Measurements from ENCODE around the gene TNS3. TPM values are rescaled to one million over a fixed set of nuclear protein-coding genes. Genes with fewer than 3 reads are reported as not detected.

The TNS3 gene
- total and polyA plus RNA-seq, 9 of the 15 experiments (the other 6 are each of a cell fraction or from before 2014, with no cell fraction given) = 0.20 TPM; not detected in 8

DNA sequence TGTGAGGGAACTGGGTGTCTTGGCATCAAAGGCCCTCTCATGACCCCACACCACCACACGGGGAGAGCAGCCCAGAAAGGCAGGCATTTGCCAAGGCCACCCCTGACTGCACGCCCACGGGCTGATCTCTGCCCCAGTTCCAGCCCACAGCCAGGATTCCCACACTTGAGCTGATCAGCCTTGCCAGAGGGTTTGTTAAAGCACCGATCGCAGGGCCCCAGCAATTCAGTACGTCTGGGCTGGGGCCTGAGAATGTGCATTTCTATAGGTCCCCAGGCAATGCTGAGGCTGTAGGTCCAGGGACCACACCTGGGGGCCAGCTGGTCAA lies 103.9 kb downstream of the TNS3 start:
- ATAC-seq (no peak), FAIRE-seq (no peak), DNase-seq (ENCODE audit: extremely low read depth in 1 of 4, low spot score in 3 of 4) (no peak)
- peaks cover 0 to 38% of the 10 kb centered on the region in 2 experiments; a peak in 3 of 5 replicates for H3K27me3 ChIP-seq (ENCODE audit: control insufficient read depth in 2 of 2, insufficient read depth in 2 of 2, low read length in 2 of 2)
- POLR2A ChIA-PET = no interaction called here
- TF ChIP-seq CBX2 (IDR thresholded peaks at IDR 0.05; ENCODE audit: insufficient read depth, low read length, poor library complexity, severe bottlenecking) (no peak), SIX5 (IDR thresholded peaks at IDR 0.05; ENCODE audit: borderline replicate concordance in 1 of 2, insufficient read depth in 1 of 2, low read depth in 1 of 2, low read length in 2 of 2) (no peak), HDAC6 (IDR thresholded peaks at IDR 0.05; ENCODE audit: low read depth, low read length) (no peak), FOS (IDR thresholded peaks at IDR 0.05; ENCODE audit: extremely low read depth, insufficient read length) (no peak), SMC3 (conservative IDR thresholded peaks at IDR 0.05; ENCODE audit: insufficient read depth, low read depth, low read length) (no peak), DNMT1 (IDR thresholded peaks at IDR 0.05) (no peak), POLR2A (conservative IDR thresholded peaks at IDR 0.05) (no peak), FOXP1 (CRISPR knock-in tag; IDR thresholded peaks at IDR 0.05) (no peak), ZNF175 (CRISPR knock-in tag; IDR thresholded peaks at IDR 0.05; ENCODE audit: low read depth) (no peak), ZNF121 (CRISPR knock-in tag; conservative IDR thresholded peaks at IDR 0.05) (no peak), PATZ1 (CRISPR knock-in tag; IDR thresholded peaks at IDR 0.05; ENCODE audit: borderline replicate concordance) (no peak)
- TF ChIP-seq, protein P1, sequence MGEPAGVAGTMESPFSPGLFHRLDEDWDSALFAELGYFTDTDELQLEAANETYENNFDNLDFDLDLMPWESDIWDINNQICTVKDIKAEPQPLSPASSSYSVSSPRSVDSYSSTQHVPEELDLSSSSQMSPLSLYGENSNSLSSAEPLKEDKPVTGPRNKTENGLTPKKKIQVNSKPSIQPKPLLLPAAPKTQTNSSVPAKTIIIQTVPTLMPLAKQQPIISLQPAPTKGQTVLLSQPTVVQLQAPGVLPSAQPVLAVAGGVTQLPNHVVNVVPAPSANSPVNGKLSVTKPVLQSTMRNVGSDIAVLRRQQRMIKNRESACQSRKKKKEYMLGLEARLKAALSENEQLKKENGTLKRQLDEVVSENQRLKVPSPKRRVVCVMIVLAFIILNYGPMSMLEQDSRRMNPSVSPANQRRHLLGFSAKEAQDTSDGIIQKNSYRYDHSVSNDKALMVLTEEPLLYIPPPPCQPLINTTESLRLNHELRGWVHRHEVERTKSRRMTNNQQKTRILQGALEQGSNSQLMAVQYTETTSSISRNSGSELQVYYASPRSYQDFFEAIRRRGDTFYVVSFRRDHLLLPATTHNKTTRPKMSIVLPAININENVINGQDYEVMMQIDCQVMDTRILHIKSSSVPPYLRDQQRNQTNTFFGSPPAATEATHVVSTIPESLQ (CRISPR knock-in tag; IDR thresholded peaks at IDR 0.05) = no peak
- no peaks in the 10 kb centered on the region for H3K9me3 ChIP-seq (replicated peaks; ENCODE audit: control insufficient read depth, insufficient read depth, low read depth, low read length)
- no TSS peak for BruUV-seq (replicated peaks)
- no peaks in the 10 kb centered on the region for H3K36me3 ChIP-seq (ENCODE audit: control insufficient read depth, insufficient read depth, low read length)
- no peaks in the 10 kb centered on the region for H3K79me2 ChIP-seq (ENCODE audit: control insufficient read depth, insufficient read depth, low read length)
- H3K9me1 ChIP-seq (ENCODE audit: control insufficient read depth, insufficient read depth, low read length) = no peaks in the 10 kb centered on the region
- 18% methylated on average over 6 of the region's 6 CpGs for WGBS (ENCODE audit: insufficient coverage, low coverage, missing lambda C conversion rate)
- H3K4me1 ChIP-seq (replicated peaks in 1 of 2; ENCODE audit: control insufficient read depth in 2 of 2, insufficient read depth in 2 of 2, low read length in 2 of 2) = peaks cover 10 to 22% of the 10 kb centered on the region in 2 experiments
- no peak overlapping the region for H3K27ac ChIP-seq (ENCODE audit: extremely low read depth, low read depth, low read length)
- no peak overlapping the region for H2AFZ ChIP-seq (ENCODE audit: low read depth, low read length)
- peaks cover 11% of the 10 kb centered on the region for H4K20me1 ChIP-seq (replicated peaks; ENCODE audit: control insufficient read depth, insufficient read depth, low read length)
- in situ Hi-C loops (cut with MboI) (no loop called here), intact Hi-C loops (cut with micrococcal nuclease) (no loop called here)
- no peak overlapping the region for H3K9ac ChIP-seq (ENCODE audit: insufficient read depth in 1 of 2, low read depth in 2 of 2, low read length in 2 of 2)
- H3K4me3 ChIP-seq = no peak overlapping the region
- CTCF ChIA-PET (ENCODE audit: low intra/inter-chr PET ratio) = no interaction called here
- H3K4me2 ChIP-seq (ENCODE audit: insufficient read depth, low read length) = no peak overlapping the region
